Upper lobe of right lung (tissue), 1 donor: Measurements from ENCODE around the gene SLC35E1. TPM values are rescaled to one million over a fixed set of nuclear protein-coding genes. Genes with fewer than 3 reads are reported as not detected.
A peak's percentile ranks its signal among the peaks of the same experiment; 100 is the strongest.

ENCODE experiments used
- ATAC-seq: fragments of 200-7000 bp; cut with Tn5 transposase; one replicate; pipeline ENCODE4 v1.9.1; 2020; ENCODE audit warnings: mild to moderate bottlenecking, moderate library complexity
- DNase-seq: peaks from one replicate; pipeline ENCODE4 v3.0.0-alpha.2; 2020
- H3K27ac ChIP-seq: fragments of 200-600 bp; one replicate; pipeline ENCODE4 v1.8.0; 2022
- H3K27me3 ChIP-seq: fragments of 200-600 bp; one replicate; pipeline ENCODE4 v1.8.0; 2022; ENCODE audit warnings: mild to moderate bottlenecking
- H3K36me3 ChIP-seq: fragments of 200-600 bp; one replicate; pipeline ENCODE4 v1.8.0; 2022
- H3K4me1 ChIP-seq: fragments of 200-600 bp; one replicate; pipeline ENCODE4 v1.8.0; 2022
- H3K4me3 ChIP-seq: fragments of 200-600 bp; one replicate; pipeline ENCODE4 v1.8.0; 2022; ENCODE audit warnings: mild to moderate bottlenecking
- H3K9me3 ChIP-seq: fragments of 200-600 bp; one replicate; pipeline ENCODE4 v1.8.0; 2022
- CTCF ChIP-seq: fragments of 200-600 bp; IDR thresholded peaks from one replicate; pipeline ENCODE4 v1.8.0; 2022; ENCODE audit warnings: antibody characterized with exemption
- intact Hi-C: fragments of 100-400 bp; cut with DNase I; formaldehyde crosslinking; loops from one replicate; pipeline ENCODE4 v1.11.0; 2022
- total RNA-seq: library from RNA; stranded (reverse); fragmentation: NEBNext Ultra II Directional; extraction: Animal tissue kit (Norgen Biotek cat#: 25700); gene quantifications from one replicate; pipeline ENCODE4 v1.2.1, GENCODE V29; 2021
- donor health status: DM: no; HTN: yes; CAD: no; lungs with severe emphysema.

SLC35E1 gene
- total RNA-seq, 1 donor from 2014 or later: 51.2 TPM

GRCh38 chr19:16532440-16533234, 39.6 kb downstream of the SLC35E1 start:
- DNase-seq (no peak), ATAC-seq (no peak)
- H3K27me3 ChIP-seq: no peaks in the 10 kb centered on the region
- H3K4me3 ChIP-seq: no peak overlapping the region
- no peaks in the 10 kb centered on the region for H3K9me3 ChIP-seq
- no peak for TF ChIP-seq CTCF
- H3K4me1 ChIP-seq: no peaks in the 10 kb centered on the region
- no peak overlapping the region for H3K27ac ChIP-seq
- intact Hi-C loops: no loop called here
- H3K36me3 ChIP-seq: peaks cover 98% of the 10 kb centered on the region

- H3K36me3 ChIP-seq: peaks cover 100% of the 10 kb centered on the region
- no peak for TF ChIP-seq CTCF
- intact Hi-C loops: no loop called here
- no peak for DNase-seq
- H3K4me3 ChIP-seq: no peak overlapping the region
- no peak overlapping the region for H3K27ac ChIP-seq
- H3K9me3 ChIP-seq: no peaks in the 10 kb centered on the region
- ATAC-seq: no peak
- no peaks in the 10 kb centered on the region for H3K27me3 ChIP-seq
- no peaks in the 10 kb centered on the region for H3K4me1 ChIP-seq
These were observed 40.9 kb downstream of the SLC35E1 start for GRCh38 chr19:16531380-16531669.

- intact Hi-C loops: no loop called here
- no peak for DNase-seq
- TF ChIP-seq CTCF: no peak
- Histone ChIP-seq H3K27me3 (no peaks in the 10 kb centered on the region), H3K36me3 (peaks cover 100% of the 10 kb centered on the region), H3K4me3 (no peak overlapping the region), H3K4me1 (no peaks in the 10 kb centered on the region), H3K9me3 (no peaks in the 10 kb centered on the region), H3K27ac (no peak overlapping the region)
- no peak for ATAC-seq
These were observed 41.5 kb downstream of the SLC35E1 start for GRCh38 chr19:16530540-16531379.

- no peak for TF ChIP-seq CTCF
- no peaks in the 10 kb centered on the region for H3K27me3 ChIP-seq
- no peak overlapping the region for H3K27ac ChIP-seq
- intact Hi-C loops: no loop called here
- H3K4me1 ChIP-seq: no peaks in the 10 kb centered on the region
- no peak overlapping the region for H3K4me3 ChIP-seq
- peaks cover 100% of the 10 kb centered on the region for H3K36me3 ChIP-seq
- no peak for DNase-seq
- ATAC-seq: no peak
- no peaks in the 10 kb centered on the region for H3K9me3 ChIP-seq
These were observed 42.6 kb downstream of the SLC35E1 start for GRCh38 chr19:16529466-16530144.

- peak; percentile 34 for TF ChIP-seq CTCF
- peak; percentile 27 for ATAC-seq
- no peaks in the 10 kb centered on the region for H3K9me3 ChIP-seq
- intact Hi-C loops: no loop called here
- no peaks in the 10 kb centered on the region for H3K27me3 ChIP-seq
- no peaks in the 10 kb centered on the region for H3K4me1 ChIP-seq
- no peak overlapping the region for H3K4me3 ChIP-seq
- DNase-seq: no peak
- H3K27ac ChIP-seq: no peak overlapping the region
- H3K36me3 ChIP-seq: peaks cover 100% of the 10 kb centered on the region
These were observed 44.2 kb downstream of the SLC35E1 start for GRCh38 chr19:16527971-16528521.
